H1 (cell line): ENCODE measurements around the gene PPIL4. TPM values are rescaled to one million over a fixed set of nuclear protein-coding genes. Genes with fewer than 3 reads are reported as not detected.

Source experiments
- CTCF ChIA-PET: fragments of 300-600 bp; sonication (Branson Sonifier 250); formaldehyde crosslinking; loops from one replicate; lab custom pipeline; 2021; ENCODE audit not compliant: partially characterized antibody; lab: Charles Lee
- POLR2A ChIA-PET: fragments of 300-600 bp; sonication (Branson Sonifier 250); formaldehyde crosslinking; loops from one replicate; lab custom pipeline; 2021; ENCODE audit warnings: inconsistent platforms; ENCODE audit not compliant: partially characterized antibody; lab: Charles Lee
- DNase-seq, 2 experiments: peaks; one replicate each; pipeline versions ENCODE4 v3.0.0 to v3.0.0-alpha.2; 2010 to 2022; ENCODE audit warnings: low spot score in 2 of 2, low read depth in 1 of 2, mixed read lengths in 1 of 2
- FAIRE-seq: peaks from 2 replicates; lab custom pipeline; 2011; peaks lifted over from hg19 to GRCh38; lab: Jason Lieb, UNC
- H2AFZ ChIP-seq: 2 replicates; pipeline ENCODE4 v1.8.1; 2012; ENCODE audit warnings: low read length, inconsistent platforms
- H2AK5ac ChIP-seq: 2 replicates; pipeline ENCODE4 v1.6.1; 2013; ENCODE audit warnings: low read depth, low read length
- H2BK120ac ChIP-seq: replicated peaks from 2 replicates; pipeline ENCODE3; 2013; ENCODE audit warnings: low read depth, low read length, inconsistent platforms
- H2BK12ac ChIP-seq: 2 replicates; pipeline ENCODE4 v1.6.1; 2013; ENCODE audit warnings: low read depth, low read length
- H2BK15ac ChIP-seq: 2 replicates; pipeline ENCODE4 v1.6.1; 2013; ENCODE audit warnings: low read length
- H2BK20ac ChIP-seq: 2 replicates; pipeline ENCODE4 v1.6.1; 2013; ENCODE audit warnings: low read length
- H2BK5ac ChIP-seq: 2 replicates; pipeline ENCODE4 v1.6.1; 2013; ENCODE audit warnings: low read depth, low read length
- H3K14ac ChIP-seq: 2 replicates; pipeline ENCODE4 v1.6.1; 2013; ENCODE audit warnings: inconsistent platforms; ENCODE audit not compliant: insufficient read length
- H3K18ac ChIP-seq: 2 replicates; pipeline ENCODE4 v1.6.1; 2013; ENCODE audit warnings: low read length; ENCODE audit errors: extremely low read depth
- H3K23ac ChIP-seq: 2 replicates; pipeline ENCODE4 v1.6.1; 2013; ENCODE audit warnings: inconsistent platforms; ENCODE audit not compliant: insufficient read length
- H3K23me2 ChIP-seq: 2 replicates; pipeline ENCODE4 v1.6.1; 2013; ENCODE audit warnings: low read depth, low read length
- H3K27ac ChIP-seq: 2 replicates; pipeline ENCODE4 v1.6.1; 2011; ENCODE audit warnings: low read depth, low read length, inconsistent platforms
- H3K27me3 ChIP-seq, 4 experiments: replicated peaks in 1 of 4; 1 replicate in 1 of 4; 2 replicates in 3 of 4; pipeline versions ENCODE4 v1.6.1 to v1.8.1; 2011 to 2013; ENCODE audit warnings: low read length in 3 of 4, mild to moderate bottlenecking in 3 of 4, inconsistent platforms in 2 of 4, mixed read lengths in 2 of 4, moderate library complexity in 1 of 4; ENCODE audit not compliant: control insufficient read depth in 3 of 4, insufficient read depth in 3 of 4; ENCODE audit errors: extremely low read depth in 1 of 4
- H3K36me3 ChIP-seq, 4 experiments: 2 replicates each; pipeline versions ENCODE4 v1.6.1 to v1.8.1; 2011 to 2013; ENCODE audit warnings: mild to moderate bottlenecking in 4 of 4, low read length in 3 of 4, moderate library complexity in 2 of 4, control low read depth in 1 of 4, inconsistent platforms in 1 of 4; ENCODE audit not compliant: insufficient read depth in 4 of 4, control insufficient read depth in 2 of 4
- H3K4ac ChIP-seq: replicated peaks from 2 replicates; pipeline ENCODE3; 2013; ENCODE audit warnings: low read length, low read depth, mixed read lengths, inconsistent platforms; ENCODE audit not compliant: insufficient read length
- H3K4me1 ChIP-seq, 4 experiments: replicated peaks in 1 of 4; 1 replicate in 1 of 4; 2 replicates in 3 of 4; pipeline versions ENCODE4 v1.6.1 to v1.8.1; 2011 to 2013; ENCODE audit warnings: low read length in 3 of 4, inconsistent platforms in 2 of 4, mixed read lengths in 1 of 4; ENCODE audit not compliant: insufficient read depth in 4 of 4, control insufficient read depth in 3 of 4
- H3K4me2 ChIP-seq, 2 experiments: 2 replicates each; pipeline versions ENCODE4 v1.6.1 to v1.8.1; 2011 to 2013; ENCODE audit warnings: low read depth in 2 of 2, low read length in 2 of 2, control low read depth in 1 of 2, inconsistent platforms in 1 of 2, mild to moderate bottlenecking in 1 of 2; ENCODE audit not compliant: insufficient read depth in 1 of 2
- H3K4me3 ChIP-seq, 4 experiments: fragments of 200-600, 300-600 bp in 1 of 4; sonication (generic), shearing (Covaris generic), sonication (Bioruptor Twin) in 1 of 4; 2 replicates each; pipeline versions ENCODE4 v1.5.1 to v1.8.1; 2011 to 2016; ENCODE audit warnings: low read length in 4 of 4, low read depth in 3 of 4, control low read depth in 2 of 4, inconsistent platforms in 2 of 4, mild to moderate bottlenecking in 2 of 4, mixed read lengths in 1 of 4, moderate library complexity in 1 of 4; ENCODE audit not compliant: insufficient read depth in 2 of 4; ENCODE audit errors: extremely low read depth in 1 of 4
- H3K56ac ChIP-seq: replicated peaks from 2 replicates; pipeline ENCODE3; 2013; ENCODE audit warnings: low read depth, mild to moderate bottlenecking, mixed read lengths, low read length, inconsistent platforms; ENCODE audit not compliant: insufficient read length
- H3K79me1 ChIP-seq: 2 replicates; pipeline ENCODE4 v1.6.1; 2013; ENCODE audit warnings: low read depth, low read length, control low read depth
- H3K79me2 ChIP-seq, 2 experiments: 2 replicates each; pipeline versions ENCODE4 v1.6.1 to v1.8.1; 2012 to 2013; ENCODE audit warnings: low read length in 2 of 2, mild to moderate bottlenecking in 2 of 2, inconsistent platforms in 1 of 2; ENCODE audit not compliant: insufficient read depth in 2 of 2, control insufficient read depth in 1 of 2
- H3K9ac ChIP-seq, 4 experiments: replicated peaks in 1 of 4; 1 replicate in 1 of 4; 2 replicates in 3 of 4; pipeline versions ENCODE4 v1.6.1 to v1.8.1; 2011 to 2013; ENCODE audit warnings: low read depth in 3 of 4, low read length in 3 of 4, control low read depth in 2 of 4, mild to moderate bottlenecking in 2 of 4, moderate library complexity in 2 of 4, inconsistent platforms in 1 of 4; ENCODE audit errors: extremely low read depth in 1 of 4
- H3K9me3 ChIP-seq, 2 experiments: 2 replicates each; pipeline versions ENCODE4 v1.6.1 to v1.8.1; 2012 to 2013; ENCODE audit warnings: mild to moderate bottlenecking in 2 of 2, moderate library complexity in 2 of 2, control low read depth in 1 of 2, inconsistent platforms in 1 of 2, low read depth in 1 of 2, low read length in 1 of 2, mixed read lengths in 1 of 2; ENCODE audit not compliant: insufficient read depth in 2 of 2
- H4K20me1 ChIP-seq, 2 experiments: replicated peaks in 1 of 2; 2 replicates each; pipeline versions ENCODE3 to v1.8.1; 2011 to 2013; ENCODE audit warnings: inconsistent platforms in 2 of 2, low read length in 2 of 2, mild to moderate bottlenecking in 1 of 2; ENCODE audit not compliant: insufficient read depth in 2 of 2, control insufficient read depth in 1 of 2
- H4K5ac ChIP-seq: 2 replicates; pipeline ENCODE4 v1.6.1; 2013; ENCODE audit warnings: low read length, low read depth, mixed read lengths, inconsistent platforms; ENCODE audit not compliant: insufficient read length
- H4K8ac ChIP-seq: 2 replicates; pipeline ENCODE4 v1.8.0; 2013; ENCODE audit warnings: mild to moderate bottlenecking, moderate library complexity, low read length, inconsistent platforms; ENCODE audit not compliant: insufficient read depth; ENCODE audit errors: extremely low read depth
- H4K91ac ChIP-seq: replicated peaks from 2 replicates; pipeline ENCODE3; 2013; ENCODE audit warnings: low read length, mixed read lengths, inconsistent platforms; ENCODE audit not compliant: insufficient read length
- BCL11A ChIP-seq, 2 experiments: IDR thresholded peaks; one replicate each; pipeline ENCODE4 v1.6.1; 2011; ENCODE audit warnings: low read depth in 2 of 2, low read length in 2 of 2, mild to moderate bottlenecking in 2 of 2
- CHD1 ChIP-seq: IDR thresholded peaks from 2 replicates; pipeline ENCODE4 v1.6.1; 2012; ENCODE audit warnings: low read depth, low read length, improper control_type of control experiment
- FOSL1 ChIP-seq: IDR thresholded peaks from 2 replicates; pipeline ENCODE4 v1.6.1; 2011; ENCODE audit warnings: mild to moderate bottlenecking, low read depth, low read length, moderate library complexity; ENCODE audit not compliant: insufficient read depth
- NRF1 ChIP-seq: IDR thresholded peaks from 2 replicates; pipeline ENCODE4 v1.6.1; 2011; ENCODE audit warnings: mild to moderate bottlenecking, low read depth, low read length, improper control_type of control experiment
- POLR2AphosphoS5 ChIP-seq: IDR thresholded peaks from 2 replicates; pipeline ENCODE4 v1.6.1; 2011; ENCODE audit warnings: low read depth, low read length
- RXRA ChIP-seq: IDR thresholded peaks from 2 replicates; pipeline ENCODE4 v1.6.1; 2011; ENCODE audit warnings: low read depth, mild to moderate bottlenecking, low read length, moderate library complexity; ENCODE audit not compliant: insufficient read depth
- SP1 ChIP-seq: IDR thresholded peaks from 2 replicates; pipeline ENCODE4 v1.6.1; 2011; ENCODE audit warnings: low read depth, low read length
- SP2 ChIP-seq: IDR thresholded peaks from 2 replicates; pipeline ENCODE4 v1.6.1; 2012; ENCODE audit warnings: mild to moderate bottlenecking, low read length, inconsistent platforms
- SUZ12 ChIP-seq: fragments of 200-600 bp; sonication (generic); IDR thresholded peaks from 2 replicates; pipeline ENCODE4 v1.6.1; 2012; ENCODE audit warnings: mild to moderate bottlenecking, inconsistent platforms, low read length, moderate library complexity, mixed read lengths
- TAF1 ChIP-seq: IDR thresholded peaks from 2 replicates; pipeline ENCODE4 v1.6.1; 2011; ENCODE audit warnings: mild to moderate bottlenecking, low read depth, low read length
- TBP ChIP-seq: IDR thresholded peaks from 2 replicates; pipeline ENCODE4 v1.6.1; 2011; ENCODE audit warnings: low read depth, low read length, improper control_type of control experiment
- TCF12 ChIP-seq: IDR thresholded peaks from 2 replicates; pipeline ENCODE4 v1.6.1; 2011; ENCODE audit warnings: low read depth, mild to moderate bottlenecking, low read length
- WGBS, 2 experiments: shearing (Covaris generic) in 1 of 2; methylation state at CpG; one replicate each; pipeline versions ENCODE4 v1.1.6 to v1.1.7; 2013 to 2015; ENCODE audit warnings: low lambda C conversion rate in 2 of 2, mixed read lengths in 2 of 2, inconsistent platforms in 1 of 2, low coverage in 1 of 2, missing lambda C conversion rate in 1 of 2; ENCODE audit not compliant: insufficient replicate concordance in 2 of 2, insufficient coverage in 1 of 2, insufficient read length in 1 of 2; ENCODE audit errors: extremely low coverage in 1 of 2, missing lambda C conversion rate in 1 of 2; 5-methylcytosine and 5-hydroxymethylcytosine counted together
- polyA plus RNA-seq, 7 experiments: library from polyadenylated mRNA; depleted of rRNA in 3 of 7; stranded (reverse) in 5 of 7; unstranded in 2 of 7; fragments of >200 nt in 5 of 7; fragments of 200-250 nt in 2 of 7; gene quantifications; 1 replicate in 5 of 7; 2 replicates in 1 of 7; 4 replicates in 1 of 7; pipeline versions ENCODE4 v1.2.1 to v1.2.3, GENCODE V29; 2011 to 2013; ENCODE audit warnings: missing spikeins in 2 of 7, mixed read lengths in 2 of 7
- total RNA-seq: library from RNA; stranded (reverse); fragmentation: NEBNext Ultra II Directional; extraction: Animal tissue kit (Norgen Biotek cat#: 25700); gene quantifications from 2 replicates; pipeline ENCODE4 v1.2.1, GENCODE V29; 2021
- TF ChIP-seq, protein P1 (sequence below): IDR thresholded peaks from 2 replicates; pipeline ENCODE4 v1.6.1; 2012; ENCODE audit warnings: inconsistent platforms

PPIL4 gene
- total and polyA plus RNA-seq, 2 of the 8 experiments (the other 6 are each of a cell fraction or from before 2014, with no cell fraction given) = 2.0 to 33.2 TPM

DNA sequence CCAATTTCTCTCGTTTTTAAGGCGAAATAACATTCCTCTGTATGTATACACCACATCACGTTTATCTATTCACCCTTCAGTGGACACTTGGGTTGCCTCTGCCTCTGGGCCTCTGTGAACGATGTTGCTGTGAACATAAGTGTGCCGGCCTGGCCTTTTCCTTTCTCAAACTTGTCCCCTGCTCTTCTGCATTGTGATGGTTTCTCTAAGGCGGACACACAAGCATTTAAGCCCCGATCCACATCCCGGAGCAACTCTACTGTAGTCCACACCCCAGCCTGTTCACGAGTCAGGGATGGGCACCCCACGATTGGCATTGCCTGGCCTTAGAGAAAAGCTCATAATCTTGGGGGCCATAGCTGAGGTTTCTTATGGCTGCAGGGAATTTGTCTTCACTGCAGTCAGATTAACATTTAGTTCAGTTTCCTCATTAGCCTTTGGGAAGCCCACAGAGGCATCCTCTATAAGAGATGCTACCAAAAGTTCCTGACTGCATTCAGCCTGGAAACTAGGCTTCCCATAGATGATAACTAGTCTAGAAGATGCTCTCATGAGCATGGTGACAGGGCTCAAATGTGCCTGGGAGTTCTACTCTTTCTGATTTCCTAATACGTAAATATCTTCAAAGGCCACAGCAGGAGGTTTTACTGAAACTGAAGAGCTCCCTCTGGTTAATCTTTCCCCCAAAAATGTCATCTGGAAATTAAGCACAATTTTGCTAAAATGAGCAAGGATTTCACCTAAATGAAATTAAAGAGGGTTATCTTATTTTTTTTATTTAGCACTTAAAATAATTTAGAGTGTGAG is 61.8 kb downstream of the PPIL4 start:
- Histone ChIP-seq H3K27me3 (no peaks in the 10 kb centered on the region), H4K20me1 (no peaks in the 10 kb centered on the region), H2AFZ (no peak overlapping the region), H4K91ac (no peak overlapping the region), H3K23ac (no peak overlapping the region), H3K79me2 (no peaks in the 10 kb centered on the region), H3K18ac (no peak overlapping the region), H3K14ac (no peak overlapping the region), H3K79me1 (no peaks in the 10 kb centered on the region), H2BK120ac (no peak overlapping the region), H3K23me2 (peaks cover 2% of the 10 kb centered on the region; the same call in 1 of the 2 replicates), H2BK5ac (no peak overlapping the region), H2BK12ac (no peak overlapping the region), H3K56ac (no peak overlapping the region), H3K36me3 (no peaks in the 10 kb centered on the region), H3K4ac (no peak overlapping the region), H3K9me3 (no peaks in the 10 kb centered on the region), H3K4me1 (peaks cover 0 to 4% (median under 1%) of the 10 kb centered on the region in 4 experiments; a peak in 2 of 7 replicates), H3K9ac (no peak overlapping the region), H3K4me2 (no peak overlapping the region), H2BK15ac (no peak overlapping the region), H4K8ac (no peak overlapping the region), H2AK5ac (no peak overlapping the region), H3K4me3 (no peak overlapping the region), H4K5ac (no peak overlapping the region), H2BK20ac (no peak overlapping the region), H3K27ac (no peak overlapping the region)
- FAIRE-seq = no peak
- no peak for DNase-seq
- ChIA-PET POLR2A (no interaction called here), CTCF (interaction anchor here (0.9 to 1.6 kb wide), 4 partner anchors 10 to 396 kb away, joined by 3 to 8 read pairs (median 3); no protein-coding TSS in a partner anchor)
- 88% methylated on average over 11 of the region's 11 CpGs; no CpG with 5 or more reads in 1 of the 2 experiments for WGBS, 2 experiments
- no peak for TF ChIP-seq TCF12
- no peak for TF ChIP-seq NRF1
- TF ChIP-seq TBP = no peak
- TF ChIP-seq, protein P1, sequence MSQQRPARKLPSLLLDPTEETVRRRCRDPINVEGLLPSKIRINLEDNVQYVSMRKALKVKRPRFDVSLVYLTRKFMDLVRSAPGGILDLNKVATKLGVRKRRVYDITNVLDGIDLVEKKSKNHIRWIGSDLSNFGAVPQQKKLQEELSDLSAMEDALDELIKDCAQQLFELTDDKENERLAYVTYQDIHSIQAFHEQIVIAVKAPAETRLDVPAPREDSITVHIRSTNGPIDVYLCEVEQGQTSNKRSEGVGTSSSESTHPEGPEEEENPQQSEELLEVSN = no peak
- no peak for TF ChIP-seq SUZ12
- no peak for TF ChIP-seq SP2
- TF ChIP-seq POLR2AphosphoS5 = no peak
- TF ChIP-seq BCL11A (IDR thresholded peaks at IDR 0.05; ENCODE audit: low read depth in 2 of 2, low read length in 2 of 2) = no peak
- no peak for TF ChIP-seq FOSL1
- TF ChIP-seq SP1 = no peak
- TF ChIP-seq TAF1 = no peak
- TF ChIP-seq CHD1 = no peak
- TF ChIP-seq RXRA = no peak
